Measurements from ENCODE around the gene MACROD2.
A peak's percentile ranks its signal among the peaks of the same experiment; 100 is the strongest.
"Not testable (repeated sequence)": the region's sequence is repeated elsewhere in the genome, so short reads cannot be mapped to it uniquely, and the experiment has no call there.

Gene MACROD2

DNA sequence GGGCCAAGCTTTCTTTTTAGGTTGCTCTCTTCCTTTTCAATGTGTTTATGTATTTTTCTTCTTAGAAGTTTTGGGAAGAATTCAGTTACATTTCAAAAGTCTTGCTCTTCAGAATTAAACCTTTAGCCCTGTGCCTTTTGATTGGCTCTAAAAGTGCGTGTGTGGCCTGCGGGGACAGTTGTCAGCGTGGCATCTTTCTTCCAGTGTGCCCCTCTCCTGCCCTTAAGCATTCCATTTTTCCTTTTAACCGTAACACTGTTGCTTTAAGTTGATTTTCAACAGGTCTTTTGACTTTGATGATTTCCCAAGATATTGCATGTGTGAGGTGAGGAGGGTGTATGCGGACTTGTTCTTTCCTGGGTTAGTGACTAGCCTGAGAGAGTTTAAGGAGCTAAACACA lies 1341.2 kb downstream of the MACROD2 start:
- DNase-seq = no peak

- DNase-seq = peak; percentile 12
These were observed 1343.9 kb downstream of the MACROD2 start for GRCh38 chr20:15339264-15339663.

DNA sequence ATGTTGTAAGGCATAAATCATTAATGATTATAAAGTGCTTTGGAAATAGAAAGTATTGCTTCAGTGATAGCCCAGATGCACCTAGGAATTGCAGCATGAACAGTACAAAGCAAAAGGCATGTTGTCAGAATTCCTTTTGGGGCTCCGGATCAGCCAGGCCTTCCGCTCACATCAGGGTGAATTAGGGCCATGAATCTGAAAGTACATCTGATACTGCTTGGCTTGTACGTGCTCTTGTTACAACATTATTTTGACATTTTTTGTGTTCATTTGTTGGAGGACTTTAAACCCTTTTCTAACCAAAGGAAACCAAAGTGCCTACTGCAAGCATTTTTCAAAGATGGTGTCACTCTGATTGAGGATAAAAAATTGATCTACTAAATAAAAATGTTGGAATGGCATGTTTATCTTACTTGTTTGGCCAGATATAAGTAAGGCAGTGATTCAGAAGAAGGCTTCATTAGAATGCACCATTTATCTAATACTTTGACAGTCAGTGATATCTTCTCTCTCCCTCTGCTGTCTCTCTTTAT lies 1347.7 kb downstream of the MACROD2 start:
- no peak for DNase-seq

- DNase-seq = no peak
These were observed 1350.0 kb downstream of the MACROD2 start for GRCh38 chr20:15345287-15345686.

GRCh38 chr20:15346657-15347280 lies 1351.5 kb downstream of the MACROD2 start:
- no peak for DNase-seq

DNA sequence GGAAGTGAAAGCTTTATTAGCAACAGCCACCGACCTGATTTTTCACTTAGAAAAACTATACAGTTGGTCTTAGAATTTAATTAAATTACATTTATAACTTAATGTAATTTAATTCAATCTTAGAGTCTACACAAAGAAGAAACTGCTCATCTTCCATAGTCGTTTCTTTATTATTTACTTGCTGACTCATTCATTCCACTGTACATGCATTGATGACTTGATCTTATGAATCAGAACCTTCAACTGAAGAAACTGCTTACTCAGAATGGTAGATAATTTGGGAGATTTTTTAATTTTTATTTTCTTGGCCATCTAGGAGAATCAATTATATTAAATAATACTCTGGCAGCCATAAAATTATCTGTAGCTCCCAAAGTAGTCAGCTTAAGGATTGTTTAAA lies 1363.7 kb downstream of the MACROD2 start:
- DNase-seq = no peak

- DNase-seq = peak; percentile 44
These were observed 1367.5 kb downstream of the MACROD2 start for GRCh38 chr20:15362849-15363248.

GRCh38 chr20:15364781-15365180 lies 1369.5 kb downstream of the MACROD2 start:
- no peak for DNase-seq

- DNase-seq = no peak
These were observed 1375.1 kb downstream of the MACROD2 start for GRCh38 chr20:15370370-15370769.

- DNase-seq = no peak
These were observed 1379.4 kb downstream of the MACROD2 start for GRCh38 chr20:15374682-15375081.

GRCh38 chr20:15375836-15376235 lies 1380.5 kb downstream of the MACROD2 start:
- DNase-seq = peak; percentile 10

GRCh38 chr20:15377603-15378002 lies 1382.3 kb downstream of the MACROD2 start:
- DNase-seq = not testable (repeated sequence)

DNA sequence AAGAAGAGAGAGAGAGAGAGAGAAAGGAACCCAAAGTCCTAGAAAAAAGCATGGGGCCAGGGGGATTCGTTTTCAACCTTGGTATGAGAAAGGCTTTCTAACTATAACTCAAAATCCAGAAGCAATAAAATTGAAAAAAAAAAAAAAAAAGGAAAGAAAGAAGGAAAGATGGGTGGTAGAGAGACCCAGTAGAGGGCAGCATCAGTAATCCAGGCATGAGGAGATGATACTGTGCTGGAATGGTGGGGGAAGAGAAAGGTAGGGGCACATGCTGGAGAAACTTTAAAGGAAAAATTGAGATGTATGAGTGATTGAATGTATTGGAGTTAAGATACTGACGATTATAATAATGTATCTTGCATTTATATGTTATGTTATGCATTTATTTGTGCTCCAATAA lies 1382.8 kb downstream of the MACROD2 start:
- DNase-seq = peak; percentile 17

- DNase-seq = no peak
These were observed 1384.5 kb downstream of the MACROD2 start for GRCh38 chr20:15379681-15380296.

- no peak for DNase-seq
These were observed 1385.5 kb downstream of the MACROD2 start for GRCh38 chr20:15380770-15381169.

- no peak for DNase-seq
These were observed 1391.9 kb downstream of the MACROD2 start for GRCh38 chr20:15387228-15387627.

GRCh38 chr20:15395457-15395856 lies 1400.1 kb downstream of the MACROD2 start:
- no peak for DNase-seq

GRCh38 chr20:15396026-15396425 lies 1400.7 kb downstream of the MACROD2 start:
- DNase-seq = no peak

DNA sequence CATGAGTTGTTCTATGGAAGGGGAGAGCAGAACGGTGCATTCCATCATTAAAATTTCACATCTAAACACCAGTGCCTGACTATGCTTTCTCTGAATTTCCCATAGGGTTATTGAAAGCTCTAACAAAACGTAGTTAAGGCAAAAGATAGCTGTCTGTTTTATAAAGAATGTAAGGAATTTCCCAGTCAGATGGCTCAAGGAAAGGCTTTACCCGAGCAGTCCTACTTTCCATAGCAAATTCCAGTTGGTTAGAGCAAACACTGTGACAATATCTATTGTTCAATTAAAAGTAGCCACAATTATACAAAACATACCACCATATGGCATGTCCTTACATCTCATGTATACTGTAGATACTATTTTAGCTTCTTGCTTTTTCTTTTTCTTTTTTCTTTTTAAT lies 1401.6 kb downstream of the MACROD2 start:
- DNase-seq = no peak

DNA sequence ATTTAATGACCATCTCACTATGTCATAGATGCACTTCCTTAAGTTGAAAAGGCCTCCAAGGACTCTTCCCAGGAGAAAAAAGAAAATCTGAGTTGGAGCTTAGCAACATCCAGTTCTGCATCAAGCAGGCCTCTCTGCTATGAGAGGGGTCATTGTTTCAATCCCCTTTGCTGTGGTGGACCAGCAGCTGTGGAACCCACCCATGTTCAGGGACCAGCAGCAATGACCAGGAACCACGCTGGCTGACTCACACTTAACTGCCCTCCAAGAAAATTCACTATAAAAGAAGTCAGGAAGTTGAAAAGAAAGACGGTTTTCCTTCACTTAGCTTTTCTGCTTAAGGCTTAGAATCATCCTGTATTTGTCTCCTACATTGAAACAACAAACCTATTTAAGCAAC lies 1404.5 kb downstream of the MACROD2 start:
- no peak for DNase-seq

- DNase-seq = no peak
These were observed 1410.8 kb downstream of the MACROD2 start for GRCh38 chr20:15406072-15406471.

- peak; percentile 16 for DNase-seq
These were observed 1416.5 kb downstream of the MACROD2 start for GRCh38 chr20:15411781-15412180.

DNA sequence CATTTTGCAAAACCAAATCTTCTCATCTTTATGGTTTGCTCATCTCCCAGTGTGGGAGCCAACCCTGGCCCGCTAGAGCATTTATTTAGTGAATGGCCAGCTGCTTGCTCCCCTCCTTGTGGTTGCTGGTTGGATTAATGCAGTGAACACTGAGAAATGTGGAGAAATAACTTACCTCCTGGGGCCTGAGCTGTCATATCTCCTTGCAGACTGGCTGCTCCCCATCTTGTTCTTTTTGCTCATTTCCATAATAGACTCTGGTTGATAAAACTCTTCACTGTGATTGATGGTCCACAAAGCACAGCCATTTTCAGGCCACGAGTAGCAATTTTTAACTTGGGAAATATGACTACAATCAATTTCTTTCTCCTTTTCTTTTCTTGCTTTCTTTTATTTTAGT lies 1420.6 kb downstream of the MACROD2 start:
- DNase-seq = no peak

DNA sequence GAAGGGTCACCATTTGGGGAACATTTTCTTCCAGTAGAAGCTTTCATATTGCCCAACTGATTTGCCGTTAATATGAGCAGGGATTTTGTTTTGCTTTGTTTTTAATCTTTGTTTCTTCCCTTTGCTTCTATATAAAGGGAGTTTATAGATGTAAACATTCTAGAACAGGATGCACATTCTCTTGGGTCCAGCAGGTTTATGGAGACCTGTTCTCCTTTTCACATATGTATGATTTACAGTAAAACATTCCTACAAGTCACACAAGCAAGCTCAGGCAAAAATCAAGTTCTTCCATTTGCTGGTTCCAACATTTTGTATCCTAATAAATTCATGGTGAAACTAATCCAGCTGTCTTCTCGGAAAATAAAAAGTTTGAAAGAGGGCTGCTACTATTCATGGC lies 1424.5 kb downstream of the MACROD2 start:
- no peak for DNase-seq

- DNase-seq = no peak
These were observed 1427.7 kb downstream of the MACROD2 start for GRCh38 chr20:15422966-15423365.

All from NCI-H82 (cell line).